Renal cortical epithelial cell (primary cell): ENCODE results near the gene PITHD1. TPM values are rescaled to one million over a fixed set of nuclear protein-coding genes. Genes with fewer than 3 reads are reported as not detected.
"Not testable (repeated sequence)": the region's sequence is repeated elsewhere in the genome, so short reads cannot be mapped to it uniquely, and the experiment has no call there.

Experiments used
- DNase-seq: peaks from one replicate; pipeline ENCODE4 v3.0.0-alpha.2; 2011; ENCODE audit warnings: low read depth
- total RNA-seq: library from RNA; depleted of rRNA; stranded (reverse); fragments of >200 nt; gene quantifications from 2 replicates; pipeline ENCODE4 v1.2.3, GENCODE V29; 2014

The PITHD1 gene
- total RNA-seq, 1 donor from 2014 or later: 40.5 TPM

- no peak for DNase-seq
Measured at GRCh38 chr1:23825762-23826522, 47.7 kb downstream of the PITHD1 start.

- not testable (repeated sequence) for DNase-seq
Measured at GRCh38 chr1:23826590-23826989, 48.4 kb downstream of the PITHD1 start.

- no peak for DNase-seq
Measured at GRCh38 chr1:23827717-23828116, 49.5 kb downstream of the PITHD1 start.

GRCh38 chr1:23834156-23834555, 55.9 kb downstream of the PITHD1 start:
- DNase-seq: not testable (repeated sequence)

- DNase-seq: no peak
Measured at GRCh38 chr1:23836037-23836436, 57.8 kb downstream of the PITHD1 start.

Other genes starting within 250 kb of the PITHD1 start
- 0.15 and 0.69 TPM in 2 replicates for gene E2F2, start 247.2 kb upstream of the PITHD1 start, total RNA-seq
- gene ID3, start 218.9 kb upstream of the PITHD1 start, total RNA-seq: 29.9 and 65.3 TPM in 2 replicates
- 806 and 852 TPM in 2 replicates for gene RPL11, start 86.6 kb upstream of the PITHD1 start, total RNA-seq
- gene ELOA, start 34.9 kb upstream of the PITHD1 start, total RNA-seq: 20.0 and 28.1 TPM in 2 replicates
- 111 and 150 TPM in 2 replicates for gene LYPLA2, start 12.7 kb downstream of the PITHD1 start, total RNA-seq
- 54.1 and 101 TPM in 2 replicates for gene GALE, start 22.3 kb downstream of the PITHD1 start, total RNA-seq
- 60.8 and 63.7 TPM in 2 replicates for gene HMGCL, start 47.0 kb downstream of the PITHD1 start, total RNA-seq
- 153 and 245 TPM in 2 replicates for gene FUCA1, start 89.9 kb downstream of the PITHD1 start, total RNA-seq
- gene CNR2, start 134.9 kb downstream of the PITHD1 start, total RNA-seq: not detected in 2 replicates
- 212 and 277 TPM in 2 replicates for gene PNRC2, start 181.4 kb downstream of the PITHD1 start, total RNA-seq
- 87.5 and 132 TPM in 2 replicates for gene SRSF10, start 201.9 kb downstream of the PITHD1 start, total RNA-seq